Skeletal muscle cell (primary cell): ENCODE data around the gene RYR2.

ENCODE experiments used
- DNase-seq: peaks from one replicate; pipeline ENCODE4 v3.0.0-alpha.2; 2010; ENCODE audit warnings: low read depth
- H3K4me3 ChIP-seq: 2 replicates; pipeline ENCODE4 v1.5.1; 2011; ENCODE audit warnings: low read depth, mild to moderate bottlenecking, control low read depth, low read length, moderate library complexity

RYR2 gene

DNA sequence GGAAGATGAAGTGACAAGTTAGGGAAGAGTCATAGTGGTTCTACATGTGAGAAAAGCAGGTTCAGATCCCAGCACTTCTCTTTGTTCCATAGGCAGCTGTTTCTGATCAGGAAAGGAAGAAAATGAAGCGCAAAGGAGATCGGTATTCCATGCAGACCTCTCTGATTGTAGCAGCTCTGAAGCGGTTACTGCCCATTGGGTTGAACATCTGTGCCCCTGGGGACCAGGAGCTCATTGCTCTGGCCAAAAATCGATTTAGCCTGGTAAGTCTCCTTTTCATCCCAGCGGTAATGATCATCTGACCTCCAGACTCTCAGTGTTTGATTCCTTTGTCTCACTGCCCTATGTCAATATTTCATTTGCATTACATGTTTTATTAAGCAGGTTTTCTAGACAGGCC is 675.1 kb downstream of the RYR2 start:
- no peak for DNase-seq
- H3K4me3 ChIP-seq, result no peak overlapping the region

GRCh38 chr1:237730826-237731350 is 688.9 kb downstream of the RYR2 start:
- DNase-seq, result no peak
- no peak overlapping the region for H3K4me3 ChIP-seq

GRCh38 chr1:237732657-237733056 is 690.7 kb downstream of the RYR2 start:
- DNase-seq, result no peak
- no peak overlapping the region for H3K4me3 ChIP-seq

- H3K4me3 ChIP-seq, result no peak overlapping the region
- no peak for DNase-seq
Measured at GRCh38 chr1:237736372-237737029, 694.5 kb downstream of the RYR2 start.

DNA sequence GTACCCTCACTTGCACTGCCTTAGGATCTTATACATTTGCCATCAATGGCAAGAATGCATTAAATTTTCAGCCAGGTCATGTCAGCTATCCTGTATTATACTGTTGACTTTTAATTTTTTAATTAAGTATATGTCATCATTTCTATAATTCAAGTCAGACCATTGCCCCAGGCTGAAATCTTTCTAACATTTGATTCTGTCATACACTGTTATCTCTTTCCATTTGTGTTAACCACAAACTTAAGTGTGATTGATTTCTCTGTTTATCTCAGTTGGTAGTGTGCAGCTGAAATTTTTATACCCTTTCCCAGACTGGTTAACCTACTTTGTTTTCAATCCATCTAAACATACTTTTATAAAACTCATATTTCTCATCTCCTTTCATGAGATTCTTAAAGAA is 695.5 kb downstream of the RYR2 start:
- no peak for DNase-seq
- no peak overlapping the region for H3K4me3 ChIP-seq

- H3K4me3 ChIP-seq, result no peak overlapping the region
- no peak for DNase-seq
Measured at GRCh38 chr1:237737938-237738610, 696.1 kb downstream of the RYR2 start.

- H3K4me3 ChIP-seq, result no peak overlapping the region
- DNase-seq, result no peak
Measured at GRCh38 chr1:237740846-237741245, 698.9 kb downstream of the RYR2 start.

DNA sequence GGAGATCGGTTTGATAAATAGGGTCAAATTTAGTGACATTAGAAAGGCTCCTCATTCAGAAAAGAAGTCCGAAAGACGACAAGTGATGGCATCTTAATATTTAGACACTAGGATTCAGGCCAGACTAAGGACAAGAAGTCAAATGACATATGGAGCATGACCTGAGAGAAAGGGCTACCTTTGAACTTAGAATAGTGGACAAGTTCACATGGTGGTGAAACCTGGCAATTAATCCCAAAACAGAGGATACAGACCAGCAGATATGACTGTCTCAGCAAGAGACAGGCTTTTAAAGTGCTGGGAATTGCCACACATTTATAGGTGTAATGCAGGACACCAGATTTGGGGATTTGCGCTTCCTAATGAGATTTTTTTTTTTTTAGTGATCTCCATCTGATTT is 703.6 kb downstream of the RYR2 start:
- H3K4me3 ChIP-seq, result no peak overlapping the region
- no peak for DNase-seq

GRCh38 chr1:237748171-237748960 is 706.4 kb downstream of the RYR2 start:
- DNase-seq, result no peak
- H3K4me3 ChIP-seq, result no peak overlapping the region

GRCh38 chr1:237749122-237749521 is 707.1 kb downstream of the RYR2 start:
- DNase-seq, result no peak

GRCh38 chr1:237751090-237751489 is 709.1 kb downstream of the RYR2 start:
- no peak overlapping the region for H3K4me3 ChIP-seq
- DNase-seq, result no peak

More at GRCh38 chr1:237749122-237749521, 707.1 kb downstream of the RYR2 start:
- H3K4me3 ChIP-seq, result no peak overlapping the region

- no peak overlapping the region for H3K4me3 ChIP-seq
- DNase-seq, result no peak
Measured at GRCh38 chr1:237754627-237755026, 712.6 kb downstream of the RYR2 start.

GRCh38 chr1:237756304-237756967 is 714.5 kb downstream of the RYR2 start:
- no peak overlapping the region for H3K4me3 ChIP-seq
- DNase-seq, result no peak

DNA sequence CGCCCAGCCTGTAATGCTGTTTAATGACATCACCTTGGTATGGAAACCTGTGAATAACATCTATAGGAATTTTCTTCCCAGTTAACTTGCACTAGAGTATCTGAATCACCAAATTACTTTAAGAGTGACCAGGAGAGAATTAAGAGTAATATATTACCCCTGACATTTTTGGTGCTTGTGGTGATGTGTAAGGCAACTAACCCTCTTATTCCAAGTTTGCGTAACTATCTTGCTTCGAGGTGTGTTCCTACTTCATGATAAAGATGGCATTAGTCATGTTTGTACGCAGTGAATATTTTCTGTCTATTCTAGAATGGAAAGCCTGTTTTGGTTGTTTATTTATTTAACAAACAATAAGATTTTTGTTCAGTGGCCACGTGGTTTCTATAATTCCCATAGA is 717.4 kb downstream of the RYR2 start:
- DNase-seq, result no peak
- no peak overlapping the region for H3K4me3 ChIP-seq

DNA sequence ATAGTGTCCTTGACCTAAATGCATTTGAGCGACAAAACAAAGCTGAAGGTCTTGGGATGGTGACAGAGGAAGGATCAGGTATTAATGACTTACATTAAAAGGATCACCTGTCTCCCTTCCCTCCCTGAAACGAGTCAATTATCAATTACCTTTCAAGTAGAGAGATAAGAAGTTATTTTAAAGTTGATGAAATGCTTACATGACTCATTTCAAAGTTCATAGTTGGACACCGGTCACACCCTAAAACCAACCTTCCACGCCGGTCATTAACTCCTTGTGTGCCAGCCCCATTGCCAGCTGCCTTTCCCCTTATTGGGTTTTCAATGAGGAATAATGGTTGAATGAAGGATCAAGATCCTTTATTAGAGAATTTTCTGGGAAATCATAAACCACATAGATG is 719.0 kb downstream of the RYR2 start:
- DNase-seq, result no peak
- no peak overlapping the region for H3K4me3 ChIP-seq

GRCh38 chr1:237763137-237763536 is 721.2 kb downstream of the RYR2 start:
- DNase-seq, result no peak
- no peak overlapping the region for H3K4me3 ChIP-seq

- no peak overlapping the region for H3K4me3 ChIP-seq
- no peak for DNase-seq
Measured at GRCh38 chr1:237763751-237764150, 721.8 kb downstream of the RYR2 start.

GRCh38 chr1:237769916-237770315 is 727.9 kb downstream of the RYR2 start:
- no peak overlapping the region for H3K4me3 ChIP-seq
- DNase-seq, result no peak

- H3K4me3 ChIP-seq, result no peak overlapping the region
- DNase-seq, result no peak
Measured at GRCh38 chr1:237772009-237772408, 730.0 kb downstream of the RYR2 start.

DNA sequence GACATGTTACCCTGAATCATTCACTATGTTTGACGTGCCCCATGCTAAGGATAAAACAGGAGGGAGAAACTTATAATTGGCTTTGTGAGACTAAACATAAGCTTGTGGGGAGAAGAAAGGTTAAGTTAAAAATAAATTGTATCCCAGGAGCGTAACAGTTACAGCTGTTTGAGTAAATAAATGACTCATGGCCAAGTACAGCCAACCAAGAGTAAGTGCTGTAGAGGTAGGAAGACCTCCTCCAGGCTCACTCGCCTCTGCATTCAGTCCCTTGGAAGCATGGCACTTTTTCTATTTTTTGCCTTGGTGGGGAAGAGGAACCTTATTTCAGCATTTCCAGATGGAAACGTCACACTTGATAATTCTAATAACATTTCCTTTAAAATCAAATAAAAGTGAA is 732.3 kb downstream of the RYR2 start:
- no peak overlapping the region for H3K4me3 ChIP-seq

More for the DNA sequence above, 732.3 kb downstream of the RYR2 start:
- DNase-seq, result no peak
